ENCODE measurements around the gene SNX9.

The SNX9 gene

GRCh38 chr6:157964100-157964499 is 141.1 kb downstream of the SNX9 start (continued):
- no peak for TF ChIP-seq ZNF513 (tag by site-specific recombination; IDR thresholded peaks at IDR 0.05)
- no peak for TF ChIP-seq ZNF354C (tag by site-specific recombination; IDR thresholded peaks at IDR 0.05; ENCODE audit: borderline replicate concordance, low read depth)

- Histone ChIP-seq H3K4me1 (ENCODE audit: control insufficient read depth, insufficient read depth, low read length) (no peaks in the 10 kb centered on the region), H3K27ac (ENCODE audit: extremely low read depth, low read depth, low read length) (no peak overlapping the region), H3K9me3 (ENCODE audit: control insufficient read depth, insufficient read depth, low read depth, low read length) (no peaks in the 10 kb centered on the region), H3K36me3 (ENCODE audit: control insufficient read depth in 2 of 2, insufficient read depth in 1 of 2, low read length in 2 of 2) (no peaks in the 10 kb centered on the region), H3K4me3 (ENCODE audit: low read depth, low read length) (no peak overlapping the region)
- POLR2A ChIA-PET = no interaction called here
- CTCF ChIA-PET = interaction anchor here (0.6 to 0.7 kb wide), 3 partner anchors 19 to 298 kb away, joined by 3 read pairs; no protein-coding TSS in a partner anchor
- TF ChIP-seq ZNF280D (tag by site-specific recombination; IDR thresholded peaks at IDR 0.05) (peak; percentile 94), ZNF266 (tag by site-specific recombination; IDR thresholded peaks at IDR 0.05; ENCODE audit: low read depth) (no peak), TRIM28 (IDR thresholded peaks at IDR 0.05; ENCODE audit: borderline replicate concordance, low read length) (peak; percentile 55), ZNF335 (tag by site-specific recombination; conservative IDR thresholded peaks at IDR 0.05) (no peak), SETDB1 (IDR thresholded peaks at IDR 0.05; ENCODE audit: insufficient read length, low read length) (peak; percentile 71), ZNF114 (tag by site-specific recombination; IDR thresholded peaks at IDR 0.05) (no peak), ZBTB21 (tag by site-specific recombination; IDR thresholded peaks at IDR 0.05) (no peak), ZNF510 (tag by site-specific recombination; IDR thresholded peaks at IDR 0.05; ENCODE audit: insufficient replicate concordance) (no peak), ZNF580 (tag by site-specific recombination; IDR thresholded peaks at IDR 0.05) (peak; percentile 77)
Measured at GRCh38 chr6:157965387-157965786, 142.3 kb downstream of the SNX9 start.

- ChIA-PET CTCF (interaction anchor here (0.6 kb wide), 1 partner anchor 627 kb away, joined by 3 read pairs; no protein-coding TSS in a partner anchor), POLR2A (no interaction called here)
- TF ChIP-seq KLF1 (tag by site-specific recombination; IDR thresholded peaks at IDR 0.05) (no peak), ZNF660 (tag by site-specific recombination; IDR thresholded peaks at IDR 0.05) (no peak), ZNF114 (tag by site-specific recombination; IDR thresholded peaks at IDR 0.05) (no peak), ZIC2 (tag by site-specific recombination; IDR thresholded peaks at IDR 0.05) (no peak), ZNF677 (tag by site-specific recombination; IDR thresholded peaks at IDR 0.05) (no peak), PBX3 (CRISPR knock-in tag; IDR thresholded peaks at IDR 0.05) (no peak), WT1 (tag by site-specific recombination; IDR thresholded peaks at IDR 0.05) (no peak)
- Histone ChIP-seq H3K27ac (ENCODE audit: extremely low read depth, low read depth, low read length) (no peak overlapping the region), H3K36me3 (ENCODE audit: control insufficient read depth in 2 of 2, insufficient read depth in 1 of 2, low read length in 2 of 2) (no peaks in the 10 kb centered on the region), H3K4me3 (ENCODE audit: low read depth, low read length) (no peak overlapping the region), H3K4me1 (ENCODE audit: control insufficient read depth, insufficient read depth, low read length) (no peaks in the 10 kb centered on the region), H3K9me3 (ENCODE audit: control insufficient read depth, insufficient read depth, low read depth, low read length) (no peaks in the 10 kb centered on the region)
Measured at GRCh38 chr6:157966589-157966977, 143.5 kb downstream of the SNX9 start.

Data from HEK293 (cell line).